Measurements from ENCODE around the gene F2RL3. TPM values are rescaled to one million over a fixed set of nuclear protein-coding genes. Genes with fewer than 3 reads are reported as not detected.
"Not testable (repeated sequence)": the region's sequence is repeated elsewhere in the genome, so short reads cannot be mapped to it uniquely, and the experiment has no call there.

The F2RL3 gene
- total RNA-seq, 2 donors from 2014 or later, result 1.6 to 2.1 TPM

DNA sequence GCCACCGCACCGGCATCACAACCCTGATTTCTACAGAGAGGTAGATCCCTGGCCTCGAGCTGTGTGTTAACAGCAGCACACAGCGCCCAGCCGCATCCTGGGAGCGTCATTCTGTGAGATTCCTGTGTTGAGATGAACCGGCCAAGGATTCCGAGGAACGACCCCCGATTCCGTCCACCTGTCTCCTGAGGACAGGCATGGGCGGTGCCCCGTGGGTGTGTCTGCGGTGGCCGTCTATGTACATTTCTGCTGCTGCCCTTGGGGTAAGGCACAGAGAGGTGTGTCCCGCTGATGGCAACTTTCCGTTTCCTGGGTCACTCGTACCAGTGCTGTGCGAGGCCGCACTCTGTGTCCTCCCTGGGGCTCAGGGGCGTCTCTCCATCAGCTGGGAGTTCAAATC is 16.1 kb upstream of the F2RL3 start:
- 95 to 100% methylated on average over 4 to 19 of the region's 21 CpGs for WGBS, 2 donors
- Histone ChIP-seq H3K4me3 (no peak overlapping the region), H3K27me3 (no peaks in the 10 kb centered on the region), H3K4me1 (no peaks in the 10 kb centered on the region), H3K36me3 (replicated peaks in 1 of 2; ENCODE audit: insufficient read depth in 1 of 2, low read depth in 2 of 2) (peaks cover 11 to 17% of the 10 kb centered on the region in 2 donors), H3K9me3 (no peaks in the 10 kb centered on the region), H3K27ac (peak overlapping the region in 1 of 4 donors; percentile 1)
- DNase-seq, result no peak
- TF ChIP-seq POLR2A (IDR thresholded peaks at IDR 0.05) (no peak), CTCF (IDR thresholded peaks at IDR 0.05) (no peak)
- intact Hi-C loops (cut with DNase I), result no loop called here
- ATAC-seq, result no peak

- Histone ChIP-seq H3K4me1 (no peaks in the 10 kb centered on the region), H3K4me3 (no peak overlapping the region), H3K27me3 (no peaks in the 10 kb centered on the region), H3K9me3 (no peaks in the 10 kb centered on the region), H3K36me3 (replicated peaks in 1 of 2; ENCODE audit: insufficient read depth in 1 of 2, low read depth in 2 of 2) (peaks cover 17% of the 10 kb centered on the region in 2 donors), H3K27ac (no peak overlapping the region)
- no peak for DNase-seq
- no peak for ATAC-seq
- TF ChIP-seq CTCF (IDR thresholded peaks at IDR 0.05) (no peak), POLR2A (IDR thresholded peaks at IDR 0.05) (no peak)
- 91 to 100% methylated on average over 3 of the region's 3 CpGs for WGBS, 2 donors
- intact Hi-C loops (cut with DNase I), result no loop called here
These were observed 15.2 kb upstream of the F2RL3 start for GRCh38 chr19:16873594-16873993.

DNA sequence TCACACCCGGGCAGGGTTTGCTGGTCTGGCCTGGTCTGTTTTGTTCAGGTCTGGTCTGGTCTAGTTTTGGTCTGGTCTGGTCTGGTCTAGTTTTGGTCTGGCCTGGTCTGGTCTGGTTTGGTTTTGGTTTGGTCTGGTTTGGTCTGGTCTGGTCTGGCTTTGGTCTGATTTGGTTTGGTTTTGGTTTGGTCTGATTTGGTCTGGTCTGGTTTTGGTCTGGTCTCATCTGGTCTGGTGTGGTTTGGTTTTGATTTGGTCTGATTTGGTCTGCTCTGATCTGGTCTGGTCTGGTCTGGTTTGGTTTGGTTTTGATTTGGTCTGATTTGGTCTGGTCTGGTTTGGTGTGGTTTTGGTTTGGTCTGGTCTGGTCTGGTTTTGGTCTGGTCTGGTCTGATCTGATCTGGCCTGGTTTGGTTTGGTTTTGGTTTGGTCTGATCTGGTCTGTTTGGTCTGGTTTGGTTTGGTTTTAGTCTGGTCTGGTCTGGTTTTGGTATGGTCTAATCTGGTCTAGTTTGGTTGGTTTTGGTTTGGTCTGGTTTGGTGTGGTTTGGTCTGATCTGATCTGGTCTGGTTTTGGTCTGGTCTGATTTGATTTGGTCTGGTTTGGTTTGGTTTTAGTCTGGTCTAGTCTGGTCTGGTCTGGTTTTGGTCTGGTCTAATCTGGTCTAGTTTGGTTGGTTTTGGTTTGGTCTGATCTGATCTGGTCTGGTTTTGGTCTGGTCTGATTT is 14.4 kb upstream of the F2RL3 start:
- no peaks in the 10 kb centered on the region for H3K27me3 ChIP-seq
- no peak for DNase-seq
- H3K36me3 ChIP-seq (replicated peaks in 1 of 2; ENCODE audit: insufficient read depth in 1 of 2, low read depth in 2 of 2), result peaks cover 17 to 20% of the 10 kb centered on the region in 2 donors
- no peaks in the 10 kb centered on the region for H3K9me3 ChIP-seq
- no peak overlapping the region for H3K4me3 ChIP-seq
- no peak for ATAC-seq
- no peaks in the 10 kb centered on the region for H3K4me1 ChIP-seq
- WGBS, 2 donors, result 92 to 94% methylated on average over 1 of the region's 1 CpG
- H3K27ac ChIP-seq, result no peak overlapping the region
- no peak for TF ChIP-seq POLR2A (IDR thresholded peaks at IDR 0.05)
- no peak for TF ChIP-seq CTCF (IDR thresholded peaks at IDR 0.05)
- intact Hi-C loops (cut with DNase I), result no loop called here

DNA sequence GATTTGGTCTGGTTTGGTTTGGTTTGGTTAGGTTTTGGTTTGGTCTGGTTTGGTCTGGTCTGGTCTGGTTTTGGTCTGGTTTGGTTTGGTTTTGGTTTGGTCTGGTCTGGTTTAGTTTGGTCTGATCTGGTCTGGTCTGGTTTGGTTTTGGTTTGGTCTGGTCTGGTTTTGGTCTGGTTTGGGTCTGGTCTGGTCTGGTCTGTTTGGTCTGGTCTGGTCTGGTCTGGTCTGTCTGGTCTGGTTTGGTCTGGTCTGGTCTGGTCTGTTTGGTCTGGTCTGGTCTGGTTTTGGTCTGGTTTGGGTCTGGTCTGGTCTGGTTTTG is 13.9 kb upstream of the F2RL3 start:
- H3K27ac ChIP-seq; H3K27me3 ChIP-seq; ATAC-seq; intact Hi-C loops (cut with DNase I); H3K4me3 ChIP-seq; DNase-seq; H3K4me1 ChIP-seq; H3K9me3 ChIP-seq: not testable (repeated sequence)
- H3K36me3 ChIP-seq (replicated peaks in 1 of 2; ENCODE audit: insufficient read depth in 1 of 2, low read depth in 2 of 2), result peaks cover 17 to 20% of the 10 kb centered on the region in 2 donors

- no peak overlapping the region for H3K27ac ChIP-seq
These were observed 12.9 kb upstream of the F2RL3 start for GRCh38 chr19:16875584-16876555.

More at GRCh38 chr19:16875584-16876555, 12.9 kb upstream of the F2RL3 start:
- peaks cover 0 to 3% (median 0%) of the 10 kb centered on the region in 3 donors for H3K9me3 ChIP-seq
- WGBS, 2 donors, result 87 to 92% methylated on average over 22 to 31 of the region's 39 CpGs
- H3K4me1 ChIP-seq, result no peaks in the 10 kb centered on the region
- no peak overlapping the region for H3K4me3 ChIP-seq
- intact Hi-C loops (cut with DNase I), result no loop called here
- TF ChIP-seq CTCF (IDR thresholded peaks at IDR 0.05) (no peak), POLR2A (IDR thresholded peaks at IDR 0.05) (no peak)
- ATAC-seq (no peak), DNase-seq (no peak)
- H3K36me3 ChIP-seq (replicated peaks in 1 of 2; ENCODE audit: insufficient read depth in 1 of 2, low read depth in 2 of 2), result peaks cover 17 to 20% of the 10 kb centered on the region in 2 donors
- no peaks in the 10 kb centered on the region for H3K27me3 ChIP-seq
